ENCODE results near the gene NCAN.

Gene NCAN

GRCh38 chr19:19201697-19202630 is 9.8 kb upstream of the NCAN start:
- no peak overlapping the region for H2AK5ac ChIP-seq (ENCODE audit: low read length, severe bottlenecking)

GRCh38 chr19:19202707-19203011 is 9.1 kb upstream of the NCAN start:
- no peak overlapping the region for H2AFZ ChIP-seq (ENCODE audit: low read depth, low read length)
- H3K4me3 ChIP-seq (ENCODE audit: insufficient read depth in 1 of 2, low read depth in 1 of 2, low read length in 2 of 2): peak overlapping the region; percentile 60 to 88
- H2AK5ac ChIP-seq (ENCODE audit: low read length, severe bottlenecking): no peak overlapping the region
- DNase-seq: no peak
- H4K8ac ChIP-seq (ENCODE audit: low read length): peak overlapping the region; percentile 4
- H3K4ac ChIP-seq (ENCODE audit: low read depth in 1 of 2, low read length in 2 of 2): peak overlapping the region in 1 of 2 experiments; percentile 8
- peaks cover 10% of the 10 kb centered on the region for H3K4me1 ChIP-seq (ENCODE audit: control insufficient read depth, insufficient read depth, low read depth, low read length)
- H3K79me1 ChIP-seq (replicated peaks; ENCODE audit: low read length, poor library complexity, severe bottlenecking): peaks cover 24% of the 10 kb centered on the region
- H3K27ac ChIP-seq (ENCODE audit: low read length, poor library complexity, severe bottlenecking): no peak overlapping the region
- no peak overlapping the region for H2BK12ac ChIP-seq (ENCODE audit: low read length in 2 of 2)
- no peak overlapping the region for H2BK5ac ChIP-seq (ENCODE audit: low read depth, low read length, poor library complexity, severe bottlenecking)
- H4K91ac ChIP-seq (ENCODE audit: low read length): no peak overlapping the region
- no peak overlapping the region for H2BK120ac ChIP-seq (ENCODE audit: low read depth, low read length)
- H2BK15ac ChIP-seq (ENCODE audit: low read depth, poor library complexity, severe bottlenecking): no peak overlapping the region
- H3K9me3 ChIP-seq (ENCODE audit: control insufficient read depth, low read length): no peaks in the 10 kb centered on the region
- peak overlapping the region; percentile 90 for H3K9ac ChIP-seq (ENCODE audit: low read length)
- peak overlapping the region; percentile 73 for H3K4me2 ChIP-seq (ENCODE audit: low read length, poor library complexity, severe bottlenecking)
- peak overlapping the region in 1 of 2 experiments; percentile 43 for H3K18ac ChIP-seq (ENCODE audit: low read depth in 1 of 2, low read length in 2 of 2)
- peaks cover 34 to 37% of the 10 kb centered on the region in 2 experiments for H3K36me3 ChIP-seq (ENCODE audit: control insufficient read depth in 1 of 2, insufficient read depth in 2 of 2, low read depth in 1 of 2, low read length in 2 of 2)
- peaks cover 16 to 27% of the 10 kb centered on the region in 2 experiments for H3K27me3 ChIP-seq (ENCODE audit: control insufficient read depth in 1 of 2, insufficient read depth in 1 of 2, low read length in 2 of 2)
- H3K23ac ChIP-seq (ENCODE audit: low read length in 2 of 2): no peak overlapping the region
- H3K14ac ChIP-seq (ENCODE audit: low read length in 2 of 2): no peak overlapping the region
- WGBS: 42% methylated on average over 11 of the region's 11 CpGs

More at GRCh38 chr19:19201697-19202630, 9.8 kb upstream of the NCAN start:
- Histone ChIP-seq H3K4me3 (ENCODE audit: insufficient read depth in 1 of 2, low read depth in 1 of 2, low read length in 2 of 2) (peak overlapping the region in 1 of 2 experiments; percentile 88), H3K4me2 (ENCODE audit: low read length, poor library complexity, severe bottlenecking) (no peak overlapping the region), H4K8ac (ENCODE audit: low read length) (peak overlapping the region; percentile 15), H4K91ac (ENCODE audit: low read length) (no peak overlapping the region), H3K4ac (ENCODE audit: low read depth in 1 of 2, low read length in 2 of 2) (no peak overlapping the region), H3K79me1 (replicated peaks; ENCODE audit: low read length, poor library complexity, severe bottlenecking) (peaks cover 27% of the 10 kb centered on the region), H2BK15ac (ENCODE audit: low read depth, poor library complexity, severe bottlenecking) (no peak overlapping the region), H3K14ac (ENCODE audit: low read length in 2 of 2) (no peak overlapping the region), H3K23ac (ENCODE audit: low read length in 2 of 2) (no peak overlapping the region), H2AFZ (ENCODE audit: low read depth, low read length) (no peak overlapping the region), H2BK12ac (ENCODE audit: low read length in 2 of 2) (no peak overlapping the region), H3K18ac (ENCODE audit: low read depth in 1 of 2, low read length in 2 of 2) (no peak overlapping the region), H2BK120ac (ENCODE audit: low read depth, low read length) (no peak overlapping the region), H3K9me3 (ENCODE audit: control insufficient read depth, low read length) (no peaks in the 10 kb centered on the region), H3K4me1 (ENCODE audit: control insufficient read depth, insufficient read depth, low read depth, low read length) (peaks cover 10% of the 10 kb centered on the region), H3K9ac (ENCODE audit: low read length) (peak overlapping the region; percentile 90), H3K27ac (ENCODE audit: low read length, poor library complexity, severe bottlenecking) (no peak overlapping the region), H3K27me3 (ENCODE audit: control insufficient read depth in 1 of 2, insufficient read depth in 1 of 2, low read length in 2 of 2) (peaks cover 11 to 20% of the 10 kb centered on the region in 2 experiments), H2BK5ac (ENCODE audit: low read depth, low read length, poor library complexity, severe bottlenecking) (no peak overlapping the region), H3K36me3 (ENCODE audit: control insufficient read depth in 1 of 2, insufficient read depth in 2 of 2, low read depth in 1 of 2, low read length in 2 of 2) (peaks cover 39 to 43% of the 10 kb centered on the region in 2 experiments)
- no peak for DNase-seq
- WGBS: 93% methylated on average over 19 of the region's 19 CpGs

GRCh38 chr19:19203012-19203856 is 8.5 kb upstream of the NCAN start, which contains the start of gene NR2C2AP:
Gene NR2C2AP (minus strand): TSS chr19:19203414. CDS start chr19:19203060, 354 bp downstream.
- Histone ChIP-seq H3K9ac (ENCODE audit: low read length) (peak within 1 kb of the TSS; percentile 90), H3K23ac (ENCODE audit: low read length in 2 of 2) (no peak within 1 kb of the TSS), H3K79me1 (replicated peaks; ENCODE audit: low read length, poor library complexity, severe bottlenecking) (peaks cover 20% of the 10 kb centered on the region), H2BK120ac (ENCODE audit: low read depth, low read length) (no peak within 1 kb of the TSS), H2AK5ac (ENCODE audit: low read length, severe bottlenecking) (no peak within 1 kb of the TSS), H2BK5ac (ENCODE audit: low read depth, low read length, poor library complexity, severe bottlenecking) (no peak within 1 kb of the TSS), H3K4me3 (ENCODE audit: insufficient read depth in 1 of 2, low read depth in 1 of 2, low read length in 2 of 2) (peak within 1 kb of the TSS; percentile 60 to 88), H3K4me2 (ENCODE audit: low read length, poor library complexity, severe bottlenecking) (peak within 1 kb of the TSS; percentile 73), H3K36me3 (ENCODE audit: control insufficient read depth in 1 of 2, insufficient read depth in 2 of 2, low read depth in 1 of 2, low read length in 2 of 2) (peaks cover 29 to 32% of the 10 kb centered on the region in 2 experiments), H4K8ac (ENCODE audit: low read length) (peak within 1 kb of the TSS; percentile 15), H3K4ac (ENCODE audit: low read depth in 1 of 2, low read length in 2 of 2) (peak within 1 kb of the TSS in 1 of 2 experiments; percentile 8), H4K91ac (ENCODE audit: low read length) (no peak within 1 kb of the TSS), H2AFZ (ENCODE audit: low read depth, low read length) (peak within 1 kb of the TSS; percentile 15), H2BK12ac (ENCODE audit: low read length in 2 of 2) (no peak within 1 kb of the TSS), H3K4me1 (ENCODE audit: control insufficient read depth, insufficient read depth, low read depth, low read length) (peaks cover 10% of the 10 kb centered on the region), H3K27ac (ENCODE audit: low read length, poor library complexity, severe bottlenecking) (no peak within 1 kb of the TSS), H3K18ac (ENCODE audit: low read depth in 1 of 2, low read length in 2 of 2) (peak within 1 kb of the TSS in 1 of 2 experiments; percentile 43), H3K14ac (ENCODE audit: low read length in 2 of 2) (peak within 1 kb of the TSS in 1 of 2 experiments; percentile 59), H3K27me3 (ENCODE audit: control insufficient read depth in 1 of 2, insufficient read depth in 1 of 2, low read length in 2 of 2) (peaks cover 16 to 27% of the 10 kb centered on the region in 2 experiments), H2BK15ac (ENCODE audit: low read depth, poor library complexity, severe bottlenecking) (no peak within 1 kb of the TSS), H3K9me3 (ENCODE audit: control insufficient read depth, low read length) (no peaks in the 10 kb centered on the region)
- 14% methylated on average over 60 of the region's 60 CpGs for WGBS
- peak; percentile 84 for DNase-seq

All from mesenchymal stem cell (in vitro differentiated cells and primary cell).